HG03354 (cell line): ENCODE measurements around the gene FASTKD2.
A peak's percentile ranks its signal among the peaks of the same experiment; 100 is the strongest.
"Not testable (repeated sequence)": the region's sequence is repeated elsewhere in the genome, so short reads cannot be mapped to it uniquely, and the experiment has no call there.

ENCODE experiments used
- ATAC-seq: cut with Tn5 transposase; IDR thresholded peaks from one replicate; pipeline ENCODE4 v1.9.1; 2021; ENCODE audit warnings: mild to moderate bottlenecking; ENCODE audit not compliant: unreplicated experiment, poor library complexity, severe bottlenecking

FASTKD2 gene

DNA sequence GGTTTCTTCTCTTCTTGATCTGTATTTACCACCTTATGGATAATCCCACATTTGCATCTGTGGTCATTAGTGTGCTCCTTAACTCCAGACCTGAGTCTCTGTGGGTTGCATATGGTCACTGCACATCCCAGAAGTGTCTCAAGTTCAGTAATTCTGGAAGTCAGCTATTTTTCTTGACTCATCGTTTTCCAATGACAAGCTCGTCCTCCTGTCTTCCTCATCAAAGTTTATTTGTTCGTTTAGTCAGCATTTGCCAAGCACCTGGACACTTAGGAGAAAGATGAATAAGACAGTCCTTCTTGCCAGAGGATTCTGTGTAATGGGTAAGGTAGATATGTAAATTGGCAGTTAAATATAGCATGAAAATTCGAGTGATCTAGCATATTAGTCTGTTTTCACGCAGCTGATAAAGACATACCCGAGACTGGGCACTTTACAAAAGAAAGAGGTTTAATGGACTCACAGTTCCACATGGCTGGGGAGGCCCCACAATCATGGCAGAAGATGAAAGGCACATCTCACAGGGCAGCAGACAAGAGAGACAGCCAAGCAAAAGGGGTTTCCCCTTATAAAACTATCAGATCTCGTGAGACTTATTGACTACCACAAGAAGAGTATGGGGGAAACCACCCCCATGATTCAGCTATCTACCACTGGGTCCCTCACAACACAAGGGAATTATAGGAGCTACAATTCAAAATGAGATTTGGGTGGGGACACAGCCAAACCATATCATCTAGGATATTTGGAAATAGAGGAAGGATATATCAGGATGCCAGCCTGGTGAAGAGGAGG is 19.4 kb downstream of the FASTKD2 start:
- no peak for ATAC-seq

DNA sequence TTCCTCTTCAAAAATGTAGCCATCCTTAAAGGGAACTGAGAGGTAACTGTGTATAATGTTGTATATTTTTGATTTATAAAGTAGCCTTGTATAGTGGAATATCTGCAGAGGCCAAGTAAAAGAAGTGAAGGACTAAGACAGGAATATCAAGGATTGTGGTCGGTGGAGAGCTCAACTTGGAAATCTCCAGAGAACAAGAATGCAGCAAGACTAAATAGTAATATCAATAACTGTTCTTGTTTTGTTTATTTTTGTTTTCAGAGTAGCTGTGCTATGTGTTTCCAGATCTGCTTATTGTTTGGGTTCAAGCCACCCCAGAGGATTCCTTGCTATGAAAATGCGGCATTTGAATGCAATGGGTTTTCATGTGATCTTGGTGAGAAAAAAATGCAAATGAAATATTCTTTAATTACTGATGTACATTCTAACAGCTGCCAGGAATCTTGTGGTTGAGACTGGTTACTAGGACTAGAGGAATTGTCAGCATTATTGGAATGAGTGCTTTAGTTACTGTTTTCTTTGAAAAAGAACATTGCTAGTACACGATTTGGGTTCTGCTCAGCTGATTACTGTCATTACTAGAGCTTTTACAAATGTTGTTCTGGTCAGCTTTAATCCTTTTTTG is 25.0 kb downstream of the FASTKD2 start:
- no peak for ATAC-seq

GRCh38 chr2:206792645-206793044 is 27.2 kb downstream of the FASTKD2 start:
- ATAC-seq, result no peak

- ATAC-seq, result no peak
Observed at GRCh38 chr2:206797376-206797775, 32.0 kb downstream of the FASTKD2 start.

GRCh38 chr2:206798000-206798399 is 32.6 kb downstream of the FASTKD2 start:
- ATAC-seq, result peak; percentile 80

DNA sequence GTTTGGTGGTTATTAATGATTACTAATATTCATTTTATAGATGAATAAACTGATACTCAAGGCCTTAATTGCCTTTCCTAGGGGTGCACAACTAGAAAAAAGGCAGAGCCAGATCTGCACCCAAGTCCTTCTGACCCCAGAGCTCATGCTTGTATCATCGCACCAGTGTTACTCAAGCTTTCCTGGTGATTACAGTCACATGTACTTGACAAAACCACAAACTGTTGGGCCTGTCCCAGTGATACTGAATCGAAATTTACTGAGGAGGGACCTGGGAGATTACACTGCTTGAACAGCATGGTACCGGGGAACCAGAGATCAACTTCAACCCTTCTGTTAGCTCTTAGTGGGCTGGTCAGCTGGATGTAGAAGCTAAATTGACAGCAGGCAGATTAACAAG is 33.7 kb downstream of the FASTKD2 start:
- ATAC-seq, result no peak

DNA sequence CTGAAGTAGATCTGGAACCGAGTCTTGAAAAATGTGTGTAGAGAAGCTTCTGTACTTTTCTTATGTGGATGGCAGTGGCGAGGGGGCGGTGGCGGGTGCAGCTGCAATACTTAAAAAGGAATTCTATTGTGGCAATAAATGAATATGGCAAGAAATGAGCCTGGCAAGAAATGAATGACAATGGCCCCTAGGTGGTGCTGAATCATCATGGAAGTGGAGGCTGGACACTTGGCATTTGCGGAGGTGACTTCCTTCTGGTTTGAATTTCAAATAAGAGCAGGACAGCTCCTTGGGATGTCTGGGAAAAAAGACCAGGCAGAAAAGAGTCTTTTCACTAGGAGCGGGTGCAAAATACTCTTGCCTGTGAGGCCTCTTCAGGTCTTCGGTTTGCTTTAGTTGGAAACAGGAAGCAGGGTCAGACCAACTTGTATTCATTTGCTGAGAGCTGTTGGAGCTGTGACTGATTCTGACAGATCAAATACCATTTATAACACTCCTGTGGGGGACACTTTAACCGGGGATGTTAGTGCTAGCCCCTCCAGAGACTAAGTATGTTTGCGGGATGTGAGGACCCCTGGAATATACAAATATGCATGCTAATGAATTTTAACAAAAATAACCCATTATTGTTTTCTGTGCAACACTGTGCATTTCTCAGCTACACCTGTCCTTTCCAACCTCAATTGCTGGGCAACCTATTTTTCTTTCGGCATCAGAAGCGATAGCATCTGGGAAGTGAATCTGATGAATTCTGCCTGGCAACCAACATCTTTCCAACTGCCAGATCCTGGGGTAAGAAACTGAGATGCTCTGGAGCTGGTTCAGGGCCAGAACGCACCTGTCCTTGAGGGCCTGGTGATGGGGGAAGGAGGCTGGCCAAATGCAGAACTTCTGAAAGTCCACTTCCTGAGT is 35.4 kb downstream of the FASTKD2 start:
- ATAC-seq, result peak; percentile 58

- ATAC-seq, result no peak
Observed at GRCh38 chr2:206801418-206802189, 36.2 kb downstream of the FASTKD2 start.

DNA sequence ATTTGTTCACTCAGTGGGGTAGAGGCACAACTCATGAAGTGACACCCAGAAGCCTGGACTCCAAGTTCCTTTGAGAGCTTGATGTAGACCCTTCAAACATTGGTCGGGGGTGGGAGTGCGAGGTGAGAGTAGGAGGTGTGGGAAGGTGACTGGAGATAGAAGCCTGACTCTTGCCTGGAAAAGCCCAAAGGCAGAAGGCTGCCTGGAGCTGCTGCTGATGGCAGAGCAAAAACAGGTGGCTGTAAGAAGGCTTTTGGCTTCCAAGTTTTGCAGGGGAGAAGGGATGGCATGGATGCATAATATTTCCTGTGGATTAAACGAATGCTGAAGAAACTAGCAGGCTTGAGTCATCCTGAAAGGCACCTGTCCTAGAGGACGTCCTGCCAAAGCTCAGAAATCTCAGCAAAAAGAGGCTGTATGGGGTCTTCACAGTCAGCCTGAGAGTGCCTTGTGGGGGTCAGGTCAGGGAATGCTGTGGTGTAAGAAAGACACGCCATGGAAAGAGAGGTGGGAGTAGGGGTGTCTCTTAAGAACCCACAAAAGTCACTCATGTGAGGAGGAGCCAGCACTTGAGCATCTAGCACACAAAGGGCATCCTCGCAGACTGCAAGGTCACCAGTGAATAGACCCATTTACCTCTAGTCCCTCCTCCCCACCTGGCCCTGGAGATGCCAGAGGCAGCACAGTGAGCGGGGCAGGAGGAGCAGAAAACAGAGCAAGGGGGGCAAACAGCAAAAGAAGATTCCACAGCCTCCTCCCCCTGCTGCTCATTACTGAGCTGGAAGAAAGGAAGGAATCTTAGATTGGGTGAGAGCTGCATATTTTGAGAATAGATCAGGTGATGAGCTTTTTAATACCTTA is 37.5 kb downstream of the FASTKD2 start:
- no peak for ATAC-seq

GRCh38 chr2:206804326-206804725 is 38.9 kb downstream of the FASTKD2 start:
- ATAC-seq, result no peak

- ATAC-seq, result no peak
Observed at GRCh38 chr2:206805887-206806607, 40.6 kb downstream of the FASTKD2 start.

GRCh38 chr2:206807624-206808023 is 42.2 kb downstream of the FASTKD2 start:
- ATAC-seq, result not testable (repeated sequence)

GRCh38 chr2:206812471-206812870 is 47.1 kb downstream of the FASTKD2 start:
- ATAC-seq, result not testable (repeated sequence)

- ATAC-seq, result no peak
Observed at GRCh38 chr2:206814498-206814897, 49.1 kb downstream of the FASTKD2 start.

- no peak for ATAC-seq
Observed at GRCh38 chr2:206820807-206821206, 55.4 kb downstream of the FASTKD2 start.

- ATAC-seq, result no peak
Observed at GRCh38 chr2:206823178-206823577, 57.8 kb downstream of the FASTKD2 start.

DNA sequence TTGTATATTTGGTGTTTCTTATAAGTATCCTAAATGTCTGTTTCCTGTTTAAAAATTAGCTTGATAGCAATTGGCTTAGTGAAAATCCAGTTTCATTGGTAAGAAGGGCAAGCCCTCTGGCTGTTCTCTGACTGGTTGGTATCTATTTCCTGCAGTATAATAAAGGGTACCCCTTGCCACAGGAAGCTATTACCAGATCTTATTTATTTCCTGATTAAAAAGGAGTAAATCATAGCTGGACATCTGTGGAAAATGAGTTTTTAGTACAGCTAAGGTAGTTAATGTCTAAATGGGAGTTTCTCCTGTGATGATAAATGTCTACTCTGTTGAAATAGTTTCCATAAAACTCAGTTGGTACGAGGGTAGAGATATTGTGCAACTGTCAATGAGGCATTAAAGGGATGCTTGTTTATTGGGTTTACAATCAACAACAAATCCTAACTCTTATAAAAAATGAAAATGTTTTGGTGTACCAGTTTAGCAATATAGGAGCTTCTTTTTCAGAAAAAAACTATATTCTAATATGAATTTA is 58.7 kb downstream of the FASTKD2 start:
- ATAC-seq, result no peak

- ATAC-seq, result no peak
Observed at GRCh38 chr2:206824993-206825392, 59.6 kb downstream of the FASTKD2 start.
